ENCODE measurements around the gene ANKRD33B. TPM values are rescaled to one million over a fixed set of nuclear protein-coding genes. Genes with fewer than 3 reads are reported as not detected.

Gene ANKRD33B
- total RNA-seq, 1 experiment from 2014 or later = 10.9 TPM

DNA sequence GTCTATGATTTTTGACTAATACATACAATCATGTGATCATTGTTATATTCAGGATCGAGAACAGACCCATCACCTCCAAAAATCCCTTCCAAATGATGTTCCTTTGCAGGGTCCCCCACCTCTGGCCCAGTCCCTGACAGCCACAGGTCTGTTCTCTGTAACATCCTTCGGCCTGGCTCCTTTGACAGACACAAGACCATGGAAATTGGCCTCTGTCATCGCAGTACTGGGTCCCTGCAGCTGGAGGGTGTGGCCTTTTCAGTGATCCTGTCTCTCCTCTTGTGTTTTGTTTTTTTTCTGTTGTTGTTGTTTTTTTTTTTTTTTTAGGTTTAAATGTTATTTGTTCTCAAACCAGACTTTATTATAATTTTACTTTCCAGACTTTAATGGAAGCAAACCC, 27.4 kb upstream of the ANKRD33B start:
- H4K20me1 ChIP-seq (ENCODE audit: insufficient read depth) = no peaks in the 10 kb centered on the region
- DNase-seq (ENCODE audit: low read depth, low spot score) = no peak
- BruUV-seq (replicated peaks) = no TSS peak
- intact Hi-C loops (cut with micrococcal nuclease) = no loop called here
- no peaks in the 10 kb centered on the region for H3K79me2 ChIP-seq (ENCODE audit: insufficient read depth, low read length)
- TF ChIP-seq, protein P1, sequence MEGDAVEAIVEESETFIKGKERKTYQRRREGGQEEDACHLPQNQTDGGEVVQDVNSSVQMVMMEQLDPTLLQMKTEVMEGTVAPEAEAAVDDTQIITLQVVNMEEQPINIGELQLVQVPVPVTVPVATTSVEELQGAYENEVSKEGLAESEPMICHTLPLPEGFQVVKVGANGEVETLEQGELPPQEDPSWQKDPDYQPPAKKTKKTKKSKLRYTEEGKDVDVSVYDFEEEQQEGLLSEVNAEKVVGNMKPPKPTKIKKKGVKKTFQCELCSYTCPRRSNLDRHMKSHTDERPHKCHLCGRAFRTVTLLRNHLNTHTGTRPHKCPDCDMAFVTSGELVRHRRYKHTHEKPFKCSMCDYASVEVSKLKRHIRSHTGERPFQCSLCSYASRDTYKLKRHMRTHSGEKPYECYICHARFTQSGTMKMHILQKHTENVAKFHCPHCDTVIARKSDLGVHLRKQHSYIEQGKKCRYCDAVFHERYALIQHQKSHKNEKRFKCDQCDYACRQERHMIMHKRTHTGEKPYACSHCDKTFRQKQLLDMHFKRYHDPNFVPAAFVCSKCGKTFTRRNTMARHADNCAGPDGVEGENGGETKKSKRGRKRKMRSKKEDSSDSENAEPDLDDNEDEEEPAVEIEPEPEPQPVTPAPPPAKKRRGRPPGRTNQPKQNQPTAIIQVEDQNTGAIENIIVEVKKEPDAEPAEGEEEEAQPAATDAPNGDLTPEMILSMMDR (IDR thresholded peaks at IDR 0.05 in 2 of 3, conservative IDR thresholded peaks at IDR 0.05 in 1 of 3; ENCODE audit: borderline replicate concordance in 1 of 3, insufficient read depth in 1 of 3, low read depth in 2 of 3, low read length in 2 of 3) = no peak
- TF ChIP-seq TCF7L2 (IDR thresholded peaks at IDR 0.05; ENCODE audit: borderline replicate concordance, extremely low read depth, insufficient read depth, insufficient read length) (no peak), MAX (IDR thresholded peaks at IDR 0.05) (no peak), RAD21 (IDR thresholded peaks at IDR 0.05; ENCODE audit: low read depth) (no peak), SRF (IDR thresholded peaks at IDR 0.05; ENCODE audit: low read depth) (no peak), FOSL1 (IDR thresholded peaks at IDR 0.05; ENCODE audit: low read depth) (no peak), POLR2A (IDR thresholded peaks at IDR 0.05; ENCODE audit: borderline replicate concordance, extremely low read depth, insufficient read depth, insufficient read length) (no peak), POLR2AphosphoS5 (IDR thresholded peaks at IDR 0.05; ENCODE audit: low read depth, low read length) (no peak), SP1 (IDR thresholded peaks at IDR 0.05; ENCODE audit: low read depth) (no peak), EZH2 (IDR thresholded peaks at IDR 0.05) (no peak), ELF1 (IDR thresholded peaks at IDR 0.05; ENCODE audit: borderline replicate concordance, low read depth) (no peak), CBX3 (IDR thresholded peaks at IDR 0.05; ENCODE audit: low read depth) (no peak), YY1 (IDR thresholded peaks at IDR 0.05; ENCODE audit: extremely low read depth, insufficient replicate concordance, low read depth, low read length) (no peak), ZFX (IDR thresholded peaks at IDR 0.05) (no peak)
- no peaks in the 10 kb centered on the region for H3K9me3 ChIP-seq (ENCODE audit: control insufficient read depth in 1 of 2, insufficient read depth in 1 of 2, low read depth in 1 of 2, low read length in 2 of 2)
- H3K4me1 ChIP-seq (ENCODE audit: control insufficient read depth in 1 of 2, insufficient read depth in 2 of 2, low read length in 2 of 2) = peaks cover 0 to 15% of the 10 kb centered on the region in 2 experiments; a peak in 2 of 4 replicates
- H3K9me2 ChIP-seq (ENCODE audit: insufficient read depth) = no peaks in the 10 kb centered on the region
- H2AFZ ChIP-seq (ENCODE audit: low read depth, low read length, poor library complexity, severe bottlenecking) = no peak overlapping the region
- H3K27ac ChIP-seq (ENCODE audit: low read depth, low read length) = no peak overlapping the region
- H3K27me3 ChIP-seq (ENCODE audit: insufficient read depth, low read length) = no peaks in the 10 kb centered on the region
- no peak overlapping the region for H3K9ac ChIP-seq (ENCODE audit: low read length)
- POLR2A ChIA-PET = no interaction called here
- RAD21 ChIA-PET (ENCODE audit: low non-redundant PET in 1 of 2, low total read pairs in 2 of 2, uncharacterized antibody in 2 of 2, unreplicated experiment in 2 of 2) = no interaction called here
- no peaks in the 10 kb centered on the region for H3K36me3 ChIP-seq (ENCODE audit: control insufficient read depth in 1 of 2, insufficient read depth in 2 of 2, low read length in 2 of 2)
- no peak overlapping the region for H3K4me2 ChIP-seq (ENCODE audit: low read length)
- CTCF ChIA-PET = no interaction called here
- no peak for ATAC-seq
- H3K4me3 ChIP-seq (replicated peaks in 1 of 2; ENCODE audit: low read depth in 1 of 2, low read length in 2 of 2) = no peak overlapping the region

Data from HCT116 (cell line).